NCI-H2029 (cell line): ENCODE measurements around the gene TTLL1.
"Not testable (repeated sequence)": the region's sequence is repeated elsewhere in the genome, so short reads cannot be mapped to it uniquely, and the experiment has no call there.

Experiments
- DNase-seq: peaks from one replicate; lab custom pipeline; 2025; lab: John Stamatoyannopoulos, UW

TTLL1 gene

DNA sequence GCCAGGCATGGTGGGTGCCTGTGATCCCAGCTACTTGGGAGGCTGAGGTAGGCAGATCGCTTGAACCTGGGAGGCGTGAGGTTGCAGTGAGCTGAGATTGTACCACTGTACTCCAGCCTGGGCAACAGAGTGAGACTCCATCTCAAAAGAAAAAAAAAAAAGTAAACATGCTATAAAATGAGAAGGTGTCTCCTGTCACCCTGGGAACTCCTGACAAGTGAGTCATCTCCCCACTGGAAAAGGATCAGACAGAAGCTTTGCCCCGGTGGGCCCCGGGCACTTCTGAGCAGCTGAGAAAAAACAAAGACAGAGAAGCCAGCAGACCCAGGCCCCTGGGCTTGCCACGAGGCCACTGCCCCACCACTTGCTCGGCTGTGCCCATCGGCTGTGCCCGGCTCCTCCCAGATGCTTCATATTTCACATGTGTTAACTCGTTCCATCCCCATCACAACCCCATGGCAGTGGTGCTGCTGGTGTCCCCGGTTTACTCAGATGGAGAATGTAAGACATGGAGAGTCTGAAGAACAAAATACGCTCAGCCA, 22.3 kb downstream of the TTLL1 start:
- no peak for DNase-seq

DNA sequence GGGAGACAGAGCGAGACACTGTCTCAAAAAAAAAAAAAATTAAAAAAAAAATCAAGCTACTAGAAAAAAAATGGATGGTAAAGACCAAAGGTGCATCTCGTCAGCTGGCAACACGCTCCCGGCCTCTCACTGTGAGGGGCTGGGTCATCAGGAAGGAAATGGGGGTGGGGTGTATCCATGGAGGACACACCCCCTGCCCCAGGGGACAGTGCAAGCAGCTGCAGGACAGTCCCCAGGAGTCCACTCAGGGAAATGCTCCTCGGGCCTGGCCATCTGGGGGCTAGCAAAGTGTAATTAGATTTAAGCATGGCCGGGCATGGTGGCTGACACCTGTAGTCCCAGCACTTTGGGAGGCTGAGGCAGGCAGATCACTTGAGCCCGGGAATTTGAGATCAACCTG, 23.1 kb downstream of the TTLL1 start:
- DNase-seq, result no peak

DNA sequence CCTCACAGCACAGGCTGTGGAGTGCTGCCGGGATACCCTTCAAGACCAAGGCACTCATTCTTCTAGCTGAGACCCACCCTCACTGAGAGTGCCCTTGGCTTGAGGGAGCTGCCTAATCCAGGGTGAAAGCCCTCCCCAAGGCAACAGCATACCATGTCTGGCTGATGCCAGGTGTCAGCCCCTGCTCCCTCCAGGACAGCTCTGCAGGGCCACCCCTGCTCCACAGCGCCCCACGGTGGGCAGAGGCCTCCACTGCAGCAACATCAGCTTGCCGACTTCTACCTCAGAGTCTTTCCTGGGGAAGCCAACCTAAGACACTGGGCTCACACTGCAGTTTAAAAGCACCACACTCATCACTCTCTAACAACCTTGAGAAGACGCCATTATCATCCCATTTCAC, 29.0 kb downstream of the TTLL1 start:
- DNase-seq, result peak; percentile 5

DNA sequence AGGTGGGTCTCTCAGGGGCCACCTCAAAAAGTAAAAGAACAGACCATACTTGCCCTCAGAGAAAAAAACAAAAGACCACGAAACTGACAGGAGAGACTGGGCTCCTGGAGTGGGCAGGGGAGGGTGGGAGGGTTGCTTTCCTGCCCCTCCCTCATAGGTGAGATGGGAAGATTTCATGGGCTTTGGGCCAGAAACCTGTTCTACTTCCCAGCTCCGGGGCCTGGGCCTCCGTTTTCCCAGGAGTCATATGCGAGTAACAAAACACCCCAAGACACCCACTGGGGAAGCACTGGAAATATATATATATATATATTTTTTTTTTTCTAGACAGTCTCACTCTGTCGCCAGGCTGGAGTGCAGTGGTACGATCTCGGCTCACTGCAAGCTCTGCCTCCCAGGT, 31.6 kb downstream of the TTLL1 start:
- no peak for DNase-seq

DNA sequence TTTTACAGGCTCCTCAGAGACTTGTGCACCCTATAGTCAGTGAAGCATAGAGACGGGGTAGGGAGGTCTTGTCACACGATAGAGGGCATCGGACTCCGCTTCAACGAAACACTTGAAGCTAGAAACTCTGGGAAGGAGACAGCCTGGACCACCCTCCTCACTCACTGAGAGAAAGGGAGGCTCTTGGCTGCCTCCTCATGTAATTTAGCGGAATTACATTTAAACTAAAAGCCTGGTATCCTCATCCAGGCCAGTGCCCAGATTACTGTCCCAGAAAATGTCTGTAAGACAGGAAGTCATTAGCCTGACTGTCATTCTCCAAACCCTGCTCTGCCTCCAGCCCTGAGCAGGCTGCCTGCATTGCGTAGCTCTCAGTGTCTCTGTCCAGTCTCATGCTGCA, 36.0 kb downstream of the TTLL1 start:
- DNase-seq, result no peak

DNA sequence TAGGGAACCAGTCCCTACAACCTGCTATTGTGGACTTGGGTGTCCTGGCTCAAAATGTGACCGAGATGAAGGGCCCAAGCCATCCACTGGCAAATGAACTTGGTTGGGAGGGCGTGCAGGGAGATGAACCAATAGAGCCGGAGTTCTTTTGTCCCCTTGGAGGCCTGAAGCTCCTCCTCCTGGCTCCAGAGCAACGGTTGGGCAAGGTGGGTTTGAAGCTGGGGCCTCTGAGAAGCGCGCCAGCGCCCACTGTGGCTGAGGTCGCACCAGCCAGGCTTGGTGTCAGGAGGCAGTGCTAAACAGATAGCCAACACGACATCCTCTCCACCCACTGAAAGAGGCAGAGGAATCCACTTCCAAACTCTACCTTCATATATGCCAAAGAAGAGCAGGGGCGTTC, 38.2 kb downstream of the TTLL1 start:
- no peak for DNase-seq

DNA sequence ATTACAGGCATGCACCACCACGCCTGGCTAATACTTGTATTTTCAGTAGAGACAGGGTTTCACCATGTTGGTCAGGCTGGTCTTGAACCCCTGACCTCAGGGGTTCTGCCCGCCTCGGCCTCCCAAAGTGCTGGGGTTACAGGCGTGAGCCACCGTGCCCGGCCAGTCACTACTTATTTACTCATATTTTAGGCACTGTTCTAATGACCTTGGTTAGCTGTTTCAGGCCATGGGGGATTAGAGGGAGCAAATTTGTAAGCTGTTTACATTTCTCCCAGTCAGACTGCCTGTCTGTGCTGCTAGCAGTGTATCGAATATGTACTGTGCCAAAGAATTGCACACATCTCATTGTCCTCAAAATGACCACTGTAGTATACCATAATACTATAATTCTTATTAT, 41.6 kb downstream of the TTLL1 start:
- DNase-seq, result no peak

DNA sequence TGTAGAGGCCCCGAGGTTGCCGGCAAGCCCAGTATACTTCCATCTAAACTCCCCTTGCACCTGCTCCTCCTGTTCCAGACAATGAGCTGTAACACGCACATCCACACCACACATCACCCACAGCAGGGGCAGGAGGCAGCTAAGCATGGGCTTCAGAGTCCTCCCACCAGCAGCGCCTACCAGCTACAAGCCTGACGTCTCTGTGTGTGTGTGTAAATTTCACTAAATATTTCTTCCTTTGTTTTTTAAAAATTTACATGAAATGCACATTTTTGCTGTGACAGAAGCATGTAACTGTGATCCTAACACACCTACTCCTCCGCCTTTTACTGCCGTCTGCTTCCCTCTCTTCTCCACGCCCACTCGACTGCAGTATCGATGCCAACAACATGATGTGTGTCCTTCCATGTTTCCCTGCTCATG, 44.9 kb downstream of the TTLL1 start:
- DNase-seq, result peak; percentile 11

DNA sequence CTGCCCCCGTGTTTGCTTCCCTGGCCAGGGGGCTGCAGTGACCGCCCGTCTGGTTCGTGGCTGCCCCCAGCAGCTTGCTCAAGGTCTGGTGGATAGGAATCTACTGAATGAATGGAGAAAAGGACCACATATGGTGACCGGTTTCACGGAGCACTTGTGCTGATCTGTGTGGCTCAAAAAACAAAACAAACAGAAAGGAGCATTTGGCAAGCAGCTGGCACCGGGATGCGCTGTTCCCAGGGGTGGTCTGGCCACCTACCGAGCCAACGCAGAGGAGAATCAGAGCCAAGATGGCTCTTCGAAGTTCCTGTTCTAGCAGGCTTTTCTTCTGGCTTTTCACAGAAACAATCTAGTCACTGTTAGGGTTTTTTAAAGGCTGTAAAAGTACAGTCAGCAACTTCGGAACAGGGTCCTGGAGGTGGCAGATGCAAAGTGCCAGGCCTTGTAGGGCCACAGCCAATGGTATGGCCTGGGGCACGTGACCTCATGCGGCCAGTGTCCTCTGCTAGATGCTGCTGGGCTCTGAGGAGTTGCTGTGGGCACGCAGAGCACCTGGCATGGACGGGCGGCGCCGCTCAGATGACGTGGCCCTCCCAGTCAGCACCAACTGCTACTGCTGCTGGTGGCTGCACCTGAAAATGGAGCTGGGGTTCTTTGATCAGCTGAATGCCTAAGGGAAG, 47.0 kb downstream of the TTLL1 start:
- DNase-seq, result peak; percentile 87

DNA sequence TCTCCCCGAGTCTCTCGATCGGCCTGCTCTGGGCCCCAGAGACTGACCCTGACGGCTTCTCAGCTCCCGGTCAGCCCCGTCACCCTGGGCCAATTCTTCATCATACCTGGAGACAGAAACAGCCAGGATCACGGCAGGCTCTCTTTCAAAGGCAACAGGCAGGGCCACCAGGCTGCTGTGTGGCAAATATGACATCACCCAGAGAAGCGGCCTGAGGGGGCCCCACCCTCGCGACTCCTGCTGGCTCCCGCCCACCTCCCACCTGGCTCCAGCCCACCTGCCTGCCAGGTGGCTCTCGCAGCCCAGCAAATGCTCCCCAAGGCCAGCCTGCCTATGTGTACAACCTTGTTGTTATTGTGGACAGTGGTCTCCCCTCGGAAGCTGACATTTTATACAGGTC, 49.4 kb downstream of the TTLL1 start:
- no peak for DNase-seq

DNA sequence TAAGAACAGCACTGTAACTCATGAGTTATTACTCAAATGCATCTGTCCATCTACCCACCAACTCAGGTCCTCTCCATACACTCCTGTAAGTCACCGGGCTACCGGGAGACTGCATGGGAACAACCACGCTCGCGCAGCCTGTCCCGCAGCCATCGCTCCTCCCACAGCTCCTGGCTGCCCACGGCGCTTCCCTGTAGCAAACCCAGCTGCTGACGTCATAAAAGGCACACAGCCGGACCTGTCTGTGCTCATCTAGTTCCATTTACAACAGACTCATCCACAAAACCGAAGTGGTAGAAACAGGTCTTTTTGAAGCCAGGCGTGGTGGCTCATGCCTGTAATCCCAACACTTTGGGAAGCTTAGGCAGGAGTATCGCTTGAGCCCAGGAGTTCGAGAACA, 50.9 kb downstream of the TTLL1 start:
- DNase-seq, result no peak

DNA sequence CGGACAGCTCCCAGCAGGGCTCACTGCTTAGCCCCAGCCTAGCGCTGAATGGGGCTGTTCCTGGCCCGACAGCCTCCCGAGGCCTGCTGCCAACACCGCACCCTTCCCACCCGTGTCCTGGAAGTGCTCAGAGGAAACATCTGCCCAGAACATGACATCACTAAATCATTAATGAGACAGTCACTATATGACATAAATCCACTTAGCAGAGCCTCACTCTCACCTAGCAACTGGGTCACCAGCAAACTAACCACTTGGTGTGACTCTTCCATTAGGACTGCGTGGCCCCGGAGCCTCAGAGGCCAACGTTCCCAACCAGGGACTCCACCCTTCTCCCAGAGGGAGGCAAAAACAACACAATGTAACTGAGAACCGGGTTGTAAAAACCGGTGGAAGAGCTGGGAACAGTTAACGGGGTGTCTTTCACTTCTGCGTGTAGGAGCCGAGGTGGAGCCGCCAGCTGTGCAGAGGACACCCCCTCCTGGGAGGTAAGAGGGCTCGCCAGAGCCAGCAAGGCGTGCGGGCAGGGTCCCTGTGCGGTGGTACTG, 52.8 kb downstream of the TTLL1 start:
- DNase-seq, result peak; percentile 73

DNA sequence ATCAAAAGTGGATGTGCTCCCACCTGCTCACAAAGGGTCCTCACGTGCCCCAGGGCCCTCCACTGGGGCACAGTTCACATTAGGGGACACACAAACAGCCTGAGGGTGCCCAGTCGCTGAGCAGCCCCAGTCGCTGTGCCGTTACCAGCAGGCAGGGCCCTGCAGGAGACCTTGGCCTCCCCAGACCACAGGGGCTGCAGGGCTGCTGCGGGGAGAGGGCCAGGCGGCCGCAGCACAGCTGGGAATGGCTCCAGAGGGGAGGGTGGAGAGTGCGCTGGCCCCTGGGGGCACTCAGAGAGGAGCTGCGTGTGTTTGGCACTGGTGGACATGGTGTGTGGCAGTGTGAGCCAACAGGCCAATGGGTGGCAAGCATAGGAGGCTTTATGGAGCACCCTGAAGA, 53.9 kb downstream of the TTLL1 start:
- no peak for DNase-seq

DNA sequence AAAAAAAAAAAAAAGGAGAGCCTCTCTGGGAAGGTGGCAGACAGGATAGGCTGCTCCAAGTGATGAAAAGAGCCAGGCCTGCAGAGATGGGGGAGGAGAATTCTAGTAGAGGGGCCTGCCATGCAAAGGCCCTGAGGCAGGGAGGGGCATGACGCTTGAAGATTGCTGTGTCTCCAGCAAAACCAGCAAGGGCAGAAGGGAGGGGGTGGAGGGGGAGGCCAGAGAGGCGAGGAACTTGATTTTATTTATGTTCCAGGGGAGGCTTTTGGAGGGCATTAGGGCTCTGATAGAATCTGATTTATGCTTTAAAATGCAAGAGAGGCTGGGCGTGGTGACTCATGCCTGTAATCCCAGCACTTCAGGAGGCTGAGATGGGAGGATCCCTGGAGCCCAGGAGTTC, 57.6 kb downstream of the TTLL1 start:
- no peak for DNase-seq

DNA sequence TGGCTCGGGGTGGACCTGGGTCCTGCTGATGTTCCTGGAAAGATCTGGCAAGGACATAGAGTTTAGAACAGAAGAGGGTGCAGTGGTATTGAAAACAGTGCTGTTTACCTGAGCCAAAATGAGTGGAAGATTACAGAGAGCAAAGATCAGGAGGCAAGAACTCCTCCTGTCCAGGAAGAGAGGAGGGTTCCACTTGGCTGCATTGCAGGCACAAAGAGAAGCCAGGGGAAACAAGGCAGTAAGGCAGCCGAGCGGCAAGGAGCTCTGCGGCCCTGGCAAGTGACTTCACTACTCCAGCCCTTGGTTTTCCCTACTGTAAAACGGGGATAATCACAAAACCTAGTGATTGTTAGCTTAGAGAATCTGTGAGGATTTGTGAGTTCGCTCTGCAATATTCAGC, 70.6 kb downstream of the TTLL1 start:
- DNase-seq, result no peak

DNA sequence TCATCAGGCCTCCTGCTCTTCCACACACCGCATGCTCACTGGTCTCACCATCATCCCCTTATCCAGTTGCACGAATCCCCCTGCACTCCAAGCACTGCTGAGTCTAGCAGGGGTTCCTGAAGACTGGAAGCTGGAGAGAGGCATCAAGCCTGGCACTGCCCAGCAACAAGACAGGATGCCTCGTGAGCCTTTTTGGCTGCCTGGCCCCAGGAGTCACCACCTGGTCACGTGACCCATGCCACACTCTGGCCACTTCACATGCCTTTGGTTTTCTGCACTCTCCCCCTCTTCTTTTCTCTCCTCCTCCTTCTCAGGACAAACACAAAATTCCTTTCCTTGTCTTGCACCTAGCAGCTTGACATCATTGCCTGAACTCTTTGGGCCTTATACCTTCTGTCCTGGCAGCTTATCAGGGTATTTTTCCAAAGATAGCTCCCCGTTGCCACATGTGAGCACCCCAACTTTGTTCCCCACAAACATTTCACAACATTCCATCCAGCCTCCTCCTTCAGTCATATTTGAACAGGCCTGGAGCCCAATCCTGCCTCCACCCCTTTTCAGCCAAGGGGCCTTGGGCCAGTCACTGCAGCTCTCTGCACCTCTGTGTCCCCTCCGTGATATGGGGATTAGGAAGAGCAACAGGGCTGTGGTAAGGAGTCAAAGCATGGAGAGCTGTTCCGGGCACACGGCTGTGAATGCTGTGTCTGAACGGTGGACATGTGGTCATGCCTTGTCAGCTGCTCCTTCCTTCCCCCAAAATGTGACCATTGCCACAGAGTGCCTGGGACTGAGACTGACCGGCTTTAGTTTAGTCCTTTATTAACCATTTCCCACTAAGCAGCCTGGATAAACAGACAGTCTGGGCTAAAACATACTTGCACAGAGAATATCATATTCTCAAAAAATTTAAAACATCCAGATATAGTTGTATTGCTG, 71.4 kb downstream of the TTLL1 start:
- DNase-seq, result no peak

DNA sequence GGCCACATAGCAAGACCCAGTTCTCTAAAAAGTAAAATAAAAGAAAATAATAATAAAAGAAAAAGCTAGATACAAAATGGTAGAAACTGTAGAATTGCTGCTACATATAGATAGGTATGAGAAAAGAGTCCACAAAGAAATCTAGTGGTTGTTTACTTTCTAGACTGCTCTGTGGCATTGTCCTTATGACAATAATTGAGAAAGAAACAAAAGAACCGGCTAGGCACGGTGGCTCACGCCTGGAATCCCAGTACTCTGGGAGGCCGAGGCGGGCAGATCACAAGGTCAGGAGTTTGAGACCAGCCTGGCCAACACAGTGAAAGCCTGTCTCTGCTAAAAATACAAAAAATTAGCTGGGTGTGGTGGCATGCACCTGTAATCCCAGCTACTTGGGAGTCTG, 73.0 kb downstream of the TTLL1 start:
- DNase-seq, result not testable (repeated sequence)

DNA sequence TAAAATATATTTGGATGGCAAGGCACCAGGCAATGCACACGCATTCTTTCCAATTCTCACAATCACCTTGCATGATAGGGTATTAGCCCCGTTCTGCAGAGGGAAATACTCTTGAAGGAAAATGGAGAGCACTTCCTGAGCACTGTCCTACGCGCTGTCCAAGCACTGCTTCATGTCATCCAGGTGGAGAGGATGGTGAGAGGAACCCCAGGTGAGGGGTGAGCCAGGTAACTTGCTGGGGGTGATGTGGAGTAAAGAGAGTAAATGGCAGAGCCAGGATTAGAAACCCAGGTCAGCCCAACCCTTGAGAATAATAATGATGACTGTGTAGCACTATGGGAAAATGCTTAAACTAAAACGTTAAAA, 73.5 kb downstream of the TTLL1 start:
- DNase-seq, result no peak

DNA sequence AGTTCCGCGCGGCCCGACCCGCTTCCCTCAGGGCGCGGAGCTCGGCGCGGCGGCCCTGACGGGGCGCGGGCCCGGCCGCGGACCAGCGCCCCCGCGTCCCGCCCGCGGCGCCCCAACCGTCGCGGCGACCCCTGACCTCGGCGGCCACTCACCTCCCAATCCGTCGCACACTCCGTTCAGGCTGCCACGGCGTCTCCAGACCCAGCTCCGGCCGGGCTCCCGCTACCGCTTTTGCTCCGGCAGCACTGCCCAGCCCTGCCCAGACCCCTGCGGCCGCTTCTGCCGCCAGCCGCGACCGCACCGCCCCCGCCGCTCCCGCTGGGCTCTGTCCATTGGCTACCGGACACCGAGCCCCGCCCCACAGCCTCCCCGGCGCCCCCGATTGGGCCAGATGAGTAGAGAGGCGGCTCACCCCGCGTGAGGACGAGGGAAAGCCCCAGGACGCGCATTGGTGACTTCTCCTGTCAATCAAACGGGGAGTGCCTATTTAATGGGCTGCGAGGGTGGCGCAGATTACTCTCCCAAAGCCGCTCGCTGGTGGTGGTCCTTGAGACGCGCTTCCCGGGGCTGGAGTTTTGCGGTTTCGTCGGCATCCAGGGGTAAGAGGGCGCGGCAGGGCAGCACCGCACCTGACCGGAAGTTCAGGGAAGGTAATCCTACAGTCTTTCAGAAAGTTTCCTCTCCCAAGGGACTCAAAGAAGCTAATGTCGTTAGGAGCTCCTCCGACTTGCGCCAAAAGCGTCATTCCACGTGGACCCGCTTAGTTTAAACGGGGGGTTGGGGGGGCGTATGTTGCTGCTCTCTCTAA, 74.1 kb downstream of the TTLL1 start, which contains the start of gene PACSIN2:
TSS of gene PACSIN2 (minus strand) at position 281 of the 808 bp plus-strand sequence. CDS start 103,069 bp downstream, outside the sequence.
- peak; percentile 97 for DNase-seq

DNA sequence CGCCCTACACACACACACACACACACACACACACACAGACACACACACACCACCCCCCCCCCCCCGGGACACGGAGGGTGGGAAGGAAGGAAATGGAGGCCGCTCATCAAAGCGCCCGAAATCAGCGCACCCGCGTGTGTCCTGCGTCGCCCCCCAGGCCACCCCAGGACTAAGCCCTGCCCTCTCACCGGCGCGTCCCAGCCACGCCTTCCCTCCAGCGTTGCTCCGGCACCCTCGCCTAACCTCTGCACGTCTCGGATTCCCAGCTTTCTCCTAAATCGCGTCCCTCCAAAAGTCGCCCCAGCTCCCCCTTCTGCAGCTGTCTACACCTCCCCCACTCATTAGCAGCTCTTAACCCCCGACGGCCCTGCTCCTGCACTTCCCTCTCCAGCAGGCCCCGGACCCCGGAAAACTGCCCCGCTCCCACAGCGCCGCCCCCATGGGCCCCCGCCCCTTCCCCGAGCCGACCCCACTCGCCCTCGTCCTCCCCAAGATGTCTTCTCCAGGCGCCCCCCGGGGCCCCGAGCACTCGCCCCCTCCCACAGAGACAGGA, 74.8 kb downstream of the TTLL1 start:
- peak; percentile 19 for DNase-seq
